Activated CD4-positive, alpha-beta T cell treated with anti-CD3 and anti-CD28 coated beads, Interleukin-2, amount 10 ng/mL, durations not matched to agents 24 days and 14 days (primary cell): Measurements from ENCODE around the gene KRTCAP2. TPM values are rescaled to one million over a fixed set of nuclear protein-coding genes. Genes with fewer than 3 reads are reported as not detected.
"Not testable (repeated sequence)": the region's sequence is repeated elsewhere in the genome, so short reads cannot be mapped to it uniquely, and the experiment has no call there.

ENCODE experiments used
- DNase-seq: peaks from one replicate; pipeline ENCODE4 v3.0.0; 2022
- H3K27ac Mint-ChIP-seq: one replicate; pipeline ENCODE4 v1.8.0; 2022; ENCODE audit warnings: mild to moderate bottlenecking, mixed read lengths
- H3K27me3 Mint-ChIP-seq: one replicate; pipeline ENCODE4 v1.8.0; 2022; ENCODE audit warnings: mixed read lengths
- H3K36me3 Mint-ChIP-seq: one replicate; pipeline ENCODE4 v1.8.0; 2022; ENCODE audit warnings: low read depth, mild to moderate bottlenecking, mixed read lengths
- H3K4me1 Mint-ChIP-seq: one replicate; pipeline ENCODE4 v1.8.0; 2021; ENCODE audit warnings: mixed read lengths
- H3K4me3 Mint-ChIP-seq: one replicate; pipeline ENCODE4 v1.8.0; 2022; ENCODE audit warnings: mild to moderate bottlenecking, moderate library complexity, mixed read lengths
- H3K9me3 Mint-ChIP-seq: one replicate; pipeline ENCODE4 v1.8.0; 2021; ENCODE audit warnings: mixed read lengths
- intact Hi-C: fragments of 100-400 bp; cut with micrococcal nuclease; formaldehyde crosslinking; loops from one replicate; pipeline ENCODE4 v1.15.1; 2023
- total RNA-seq: library from RNA; stranded (reverse); gene quantifications from 2 replicates; pipeline ENCODE4 v1.2.3, GENCODE V29; 2022

KRTCAP2 gene
- total RNA-seq, 1 donor from 2014 or later = 244 TPM

GRCh38 chr1:155175281-155175926 lies 2.3 kb upstream of the KRTCAP2 start:
- peak; percentile 62 for DNase-seq
- H3K36me3 Mint-ChIP-seq = peaks cover 33% of the 10 kb centered on the region
- H3K9me3 Mint-ChIP-seq = no peaks in the 10 kb centered on the region
- H3K4me1 Mint-ChIP-seq = peaks cover 43% of the 10 kb centered on the region
- intact Hi-C loops = no loop called here
- H3K4me3 Mint-ChIP-seq = peak overlapping the region; percentile 99
- peak overlapping the region; percentile 55 for H3K27ac Mint-ChIP-seq
- H3K27me3 Mint-ChIP-seq = peaks cover 6% of the 10 kb centered on the region

GRCh38 chr1:155174324-155175280 lies 1.5 kb upstream of the KRTCAP2 start:
- Mint-ChIP-seq H3K27me3 (peaks cover 6% of the 10 kb centered on the region), H3K4me1 (peaks cover 45% of the 10 kb centered on the region), H3K36me3 (peaks cover 35% of the 10 kb centered on the region), H3K4me3 (peak overlapping the region; percentile 99), H3K27ac (peak overlapping the region; percentile 99), H3K9me3 (no peaks in the 10 kb centered on the region)
- DNase-seq = peak; percentile 88
- intact Hi-C loops = loop anchor here (5.0 kb wide), 1 partner anchor 148 kb away; the partner anchor contains the start of gene RUSC1

- Mint-ChIP-seq H3K27me3 (peaks cover 6% of the 10 kb centered on the region), H3K9me3 (no peaks in the 10 kb centered on the region), H3K36me3 (peaks cover 37% of the 10 kb centered on the region), H3K4me3 (peak within 1 kb of the TSS; percentile 99), H3K4me1 (peaks cover 49% of the 10 kb centered on the region), H3K27ac (peak within 1 kb of the TSS; percentile 99)
- intact Hi-C loops = loop anchor here (1.0 to 5.0 kb wide), 5 partner anchors 21 to 191 kb away; partner anchors contain the start of genes DPM3, FLAD1 and RUSC1
- DNase-seq = peak; percentile 92
These were observed 597 bp upstream of the KRTCAP2 start, which contains the start of gene TRIM46 for GRCh38 chr1:155173478-155174323. Gene TRIM46, plus strand, starts transcription at chr1:155173849. Its CDS starts 118 bp downstream, at chr1:155173967.

GRCh38 chr1:155171836-155172731 lies 1.0 kb downstream of the KRTCAP2 start:
- peak overlapping the region; percentile 99 for H3K4me3 Mint-ChIP-seq
- no peaks in the 10 kb centered on the region for H3K9me3 Mint-ChIP-seq
- H3K36me3 Mint-ChIP-seq = peaks cover 36% of the 10 kb centered on the region
- H3K27ac Mint-ChIP-seq = peak overlapping the region; percentile 99
- H3K27me3 Mint-ChIP-seq = peaks cover 8% of the 10 kb centered on the region
- intact Hi-C loops = loop anchor here (2.0 to 5.0 kb wide), 4 partner anchors 31 to 189 kb away; partner anchors contain the start of genes DPM3, FLAD1 and RUSC1
- DNase-seq = peak; percentile 60
- H3K4me1 Mint-ChIP-seq = peaks cover 58% of the 10 kb centered on the region

GRCh38 chr1:155170806-155171205 lies 2.3 kb downstream of the KRTCAP2 start:
- Mint-ChIP-seq H3K4me1 (peaks cover 50% of the 10 kb centered on the region), H3K9me3 (no peaks in the 10 kb centered on the region), H3K27me3 (peaks cover 8% of the 10 kb centered on the region), H3K36me3 (peaks cover 28% of the 10 kb centered on the region), H3K27ac (no peak overlapping the region), H3K4me3 (no peak overlapping the region)
- DNase-seq = no peak
- intact Hi-C loops = loop anchor here (5.0 kb wide), 1 partner anchor 151 kb away; the partner anchor contains the start of gene RUSC1

- Mint-ChIP-seq H3K36me3 (peaks cover 28% of the 10 kb centered on the region), H3K4me1 (peaks cover 44% of the 10 kb centered on the region), H3K9me3 (no peaks in the 10 kb centered on the region), H3K4me3 (peak overlapping the region; percentile 55), H3K27me3 (peaks cover 10% of the 10 kb centered on the region), H3K27ac (no peak overlapping the region)
- no peak for DNase-seq
- intact Hi-C loops = loop anchor here (5.0 kb wide), 1 partner anchor 152 kb away; the partner anchor contains the start of gene RUSC1
These were observed 2.9 kb downstream of the KRTCAP2 start for GRCh38 chr1:155170101-155170785.

GRCh38 chr1:155169541-155169940 lies 3.6 kb downstream of the KRTCAP2 start:
- Mint-ChIP-seq H3K27ac (peak overlapping the region; percentile 1), H3K9me3 (no peaks in the 10 kb centered on the region), H3K36me3 (peaks cover 28% of the 10 kb centered on the region), H3K4me1 (peaks cover 38% of the 10 kb centered on the region), H3K27me3 (peaks cover 10% of the 10 kb centered on the region), H3K4me3 (peak overlapping the region; percentile 1)
- intact Hi-C loops = loop anchor here (5.0 kb wide), 1 partner anchor 42 kb away; the partner anchor contains the start of gene EFNA1
- DNase-seq = no peak

GRCh38 chr1:155168456-155169210 lies 4.5 kb downstream of the KRTCAP2 start:
- no peak overlapping the region for H3K27ac Mint-ChIP-seq
- peaks cover 28% of the 10 kb centered on the region for H3K36me3 Mint-ChIP-seq
- H3K27me3 Mint-ChIP-seq = peaks cover 10% of the 10 kb centered on the region
- intact Hi-C loops = loop anchor here (1.0 to 5.0 kb wide), 2 partner anchors 41 to 74 kb away; partner anchors contain the start of gene EFNA1
- no peak overlapping the region for H3K4me3 Mint-ChIP-seq
- H3K9me3 Mint-ChIP-seq = no peaks in the 10 kb centered on the region
- DNase-seq = peak; percentile 57
- H3K4me1 Mint-ChIP-seq = peaks cover 33% of the 10 kb centered on the region

- H3K36me3 Mint-ChIP-seq = peaks cover 26% of the 10 kb centered on the region
- H3K27ac Mint-ChIP-seq, H3K27me3 Mint-ChIP-seq, H3K9me3 Mint-ChIP-seq, DNase-seq, H3K4me3 Mint-ChIP-seq: not testable (repeated sequence)
- peaks cover 27% of the 10 kb centered on the region for H3K4me1 Mint-ChIP-seq
- intact Hi-C loops = loop anchor here (1.0 to 5.0 kb wide), 2 partner anchors 41 to 74 kb away; partner anchors contain the start of gene EFNA1
These were observed 5.0 kb downstream of the KRTCAP2 start for GRCh38 chr1:155168105-155168445.

GRCh38 chr1:155167166-155168104 lies 5.7 kb downstream of the KRTCAP2 start:
- H3K27ac Mint-ChIP-seq = peak overlapping the region; percentile 29

More at GRCh38 chr1:155167166-155168104, 5.7 kb downstream of the KRTCAP2 start:
- H3K9me3 Mint-ChIP-seq = no peaks in the 10 kb centered on the region
- H3K36me3 Mint-ChIP-seq = peaks cover 25% of the 10 kb centered on the region
- H3K4me1 Mint-ChIP-seq = peaks cover 24% of the 10 kb centered on the region
- intact Hi-C loops = loop anchor here (1.0 to 5.0 kb wide), 3 partner anchors 40 to 76 kb away; partner anchors contain the start of gene EFNA1
- peak; percentile 96 for DNase-seq
- peaks cover 4% of the 10 kb centered on the region for H3K27me3 Mint-ChIP-seq
- peak overlapping the region; percentile 68 for H3K4me3 Mint-ChIP-seq
